NOMO-1 (cell line): ENCODE data around the gene MSH5.
A peak's percentile ranks its signal among the peaks of the same experiment; 100 is the strongest.

Experiments used
- DNase-seq, 2 experiments: peaks; one replicate each; lab custom pipeline; 2025; ENCODE audit not compliant: unreplicated experiment in 2 of 2; lab: John Stamatoyannopoulos, UW

The MSH5 gene

DNA sequence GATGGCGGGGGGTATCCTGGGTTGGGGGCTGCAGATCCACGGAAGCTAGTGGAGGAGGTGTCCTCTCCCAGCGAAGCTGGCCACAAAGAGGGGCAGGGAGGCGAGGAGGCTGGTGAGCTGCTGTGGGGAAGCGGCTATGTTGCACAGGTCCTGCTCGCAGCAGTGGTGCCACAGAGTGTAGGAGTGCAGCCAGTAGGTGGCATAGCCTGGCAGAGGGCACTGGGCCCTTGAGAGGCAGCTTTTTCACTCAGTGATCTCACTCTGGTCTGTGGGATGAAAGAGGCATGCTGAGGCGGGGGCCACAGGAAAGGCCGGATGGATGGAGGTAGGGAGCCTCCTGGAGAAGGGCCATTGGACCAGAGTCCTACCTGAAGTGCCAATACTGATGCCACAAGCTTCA, 27.5 kb upstream of the MSH5 start:
- DNase-seq = no peak

DNA sequence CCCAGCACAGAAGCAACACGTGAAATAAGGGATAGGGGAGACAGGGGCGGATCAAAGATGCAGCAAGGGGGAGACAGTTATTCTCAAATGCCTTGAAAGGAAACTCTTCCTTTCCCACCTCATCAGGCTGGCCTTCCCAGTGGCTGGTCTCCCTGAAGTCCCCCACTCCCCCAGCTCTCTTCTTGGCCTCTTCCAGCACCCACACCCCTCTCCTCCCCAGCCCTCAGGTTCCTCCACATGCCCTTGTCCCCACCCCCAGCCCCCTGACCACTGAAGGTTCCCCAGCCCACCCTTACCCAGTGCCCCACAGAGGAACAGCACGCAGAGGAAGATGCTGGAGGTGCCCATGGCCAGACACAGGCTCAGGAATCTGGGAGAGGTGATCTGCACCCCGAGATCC, 26.3 kb upstream of the MSH5 start:
- DNase-seq = no peak

DNA sequence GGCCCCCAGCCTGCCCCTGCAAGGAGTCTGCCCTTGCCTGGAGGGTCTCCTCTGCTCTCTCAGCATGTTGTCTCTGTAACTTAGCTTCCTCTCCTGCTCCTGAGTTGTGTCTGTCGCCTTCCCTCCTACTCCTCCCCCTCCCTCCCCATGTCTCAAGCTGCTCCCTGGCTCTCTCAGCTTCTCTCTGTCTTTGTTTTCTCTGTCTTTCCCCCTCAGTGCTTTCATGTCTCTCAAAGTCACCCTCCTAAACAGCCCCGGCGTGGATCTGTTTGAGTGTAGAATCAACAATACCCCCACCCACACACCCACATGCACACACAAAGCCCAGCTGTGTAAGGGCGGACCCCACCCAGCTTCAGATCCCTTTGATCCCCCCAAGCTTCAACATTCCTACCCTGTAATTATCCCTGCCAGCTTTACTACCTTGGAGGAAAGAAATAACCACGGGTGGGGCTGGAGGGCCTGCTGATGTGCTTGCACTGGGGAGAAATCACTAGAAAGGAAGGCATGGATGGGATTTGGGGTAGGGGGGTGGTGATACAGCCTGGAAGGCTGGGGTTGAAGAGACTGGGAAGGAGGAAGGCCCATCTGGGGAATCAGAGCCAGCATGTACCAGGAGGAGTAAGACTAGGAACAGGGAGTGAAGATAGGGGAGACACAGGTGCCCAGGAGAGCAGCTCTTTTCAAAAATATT, 25.7 kb upstream of the MSH5 start:
- DNase-seq = no peak

DNA sequence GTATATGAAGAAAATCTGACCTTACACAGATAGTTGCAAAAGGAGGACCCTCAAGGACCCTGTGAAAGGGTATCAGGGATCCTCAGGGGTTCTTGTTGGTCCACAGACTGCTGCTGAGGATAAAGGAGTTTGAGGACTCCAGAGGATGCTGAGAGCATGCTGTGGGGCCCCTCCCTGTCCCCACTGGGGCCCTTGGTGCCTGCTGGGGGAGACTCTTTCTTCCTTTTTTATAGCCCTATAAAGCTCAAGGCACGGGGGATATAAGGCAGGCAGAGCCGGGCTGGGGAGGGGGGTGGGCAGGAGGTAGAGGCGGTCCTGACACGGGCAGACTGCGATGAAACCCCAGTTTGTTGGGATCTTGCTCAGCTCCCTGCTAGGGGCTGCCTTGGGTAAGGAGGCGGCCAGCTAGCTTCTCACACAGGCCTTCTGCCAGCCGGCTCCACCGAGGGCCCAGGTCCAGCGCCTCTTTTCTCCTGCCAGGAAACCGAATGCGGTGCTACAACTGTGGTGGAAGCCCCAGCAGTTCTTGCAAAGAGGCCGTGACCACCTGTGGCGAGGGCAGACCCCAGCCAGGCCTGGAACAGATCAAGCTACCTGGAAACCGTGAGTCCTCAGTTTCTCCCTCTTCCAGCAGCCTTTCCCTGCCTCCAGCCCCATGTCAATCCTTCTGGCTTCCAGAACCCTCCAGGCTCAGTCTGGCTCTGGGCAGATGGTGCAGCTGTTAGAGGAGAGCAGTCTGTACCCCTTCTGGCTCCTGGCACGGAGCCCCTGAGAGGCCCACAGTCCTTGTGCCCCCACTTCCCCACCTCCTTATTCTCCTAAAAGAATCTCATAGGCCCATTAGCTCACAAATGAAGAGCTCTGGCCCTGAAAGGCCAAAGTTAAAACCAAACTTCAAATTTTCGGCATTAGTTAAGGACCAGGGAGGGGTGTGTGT, 24.5 kb upstream of the MSH5 start, which contains the start of gene LY6G6D:
TSS of gene LY6G6D (plus strand) at position 327 of the 937 bp plus-strand sequence. CDS start at position 335, 8 bp downstream.
- no peak for DNase-seq

DNA sequence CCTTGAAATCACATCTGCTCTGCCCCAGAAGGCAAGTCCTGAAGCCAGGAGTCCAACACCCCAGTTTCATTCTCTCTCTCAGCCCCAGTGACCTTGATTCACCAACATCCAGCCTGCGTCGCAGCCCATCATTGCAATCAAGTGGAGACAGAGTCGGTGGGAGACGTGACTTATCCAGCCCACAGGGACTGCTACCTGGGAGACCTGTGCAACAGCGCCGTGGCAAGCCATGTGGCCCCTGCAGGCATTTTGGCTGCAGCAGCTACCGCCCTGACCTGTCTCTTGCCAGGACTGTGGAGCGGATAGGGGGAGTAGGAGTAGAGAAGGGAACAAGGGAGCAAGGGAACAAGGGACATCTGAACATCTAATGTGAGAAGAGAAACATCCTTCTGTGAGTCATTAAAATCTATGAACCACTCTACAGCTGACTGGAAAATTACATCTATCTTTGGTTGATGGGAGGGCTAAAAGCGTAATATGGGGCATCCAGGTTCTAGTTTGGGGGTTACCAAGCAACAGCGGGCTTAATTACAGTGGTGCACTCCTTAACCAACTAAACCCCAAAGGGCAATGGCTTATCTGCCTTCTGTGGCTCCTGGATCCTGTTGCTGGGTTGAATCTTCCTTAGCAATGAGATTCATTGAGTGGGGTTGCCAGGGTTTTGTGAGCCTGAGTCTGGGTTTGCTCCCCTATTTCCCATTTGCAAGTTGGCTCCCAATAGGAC, 22.1 kb upstream of the MSH5 start:
- DNase-seq = no peak

DNA sequence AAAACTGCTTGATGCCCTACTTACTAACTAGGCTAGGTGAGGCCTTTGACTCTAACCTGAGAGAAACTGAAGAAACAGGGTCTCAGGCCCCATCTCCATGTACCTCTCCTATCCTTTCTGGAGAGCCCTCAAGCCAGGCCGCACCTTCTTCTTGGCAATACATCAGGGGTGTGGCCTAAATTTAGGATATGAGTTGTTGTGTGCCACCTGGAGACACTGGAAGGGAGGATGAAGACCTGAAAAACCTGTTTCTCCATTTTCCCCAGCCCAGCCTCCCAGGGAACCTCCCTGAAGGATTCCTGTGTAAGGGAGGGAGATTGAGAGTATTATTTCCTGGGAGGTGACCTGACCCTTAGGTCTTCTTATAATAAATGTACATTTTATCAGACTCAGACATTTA, 21.5 kb upstream of the MSH5 start:
- no peak for DNase-seq

DNA sequence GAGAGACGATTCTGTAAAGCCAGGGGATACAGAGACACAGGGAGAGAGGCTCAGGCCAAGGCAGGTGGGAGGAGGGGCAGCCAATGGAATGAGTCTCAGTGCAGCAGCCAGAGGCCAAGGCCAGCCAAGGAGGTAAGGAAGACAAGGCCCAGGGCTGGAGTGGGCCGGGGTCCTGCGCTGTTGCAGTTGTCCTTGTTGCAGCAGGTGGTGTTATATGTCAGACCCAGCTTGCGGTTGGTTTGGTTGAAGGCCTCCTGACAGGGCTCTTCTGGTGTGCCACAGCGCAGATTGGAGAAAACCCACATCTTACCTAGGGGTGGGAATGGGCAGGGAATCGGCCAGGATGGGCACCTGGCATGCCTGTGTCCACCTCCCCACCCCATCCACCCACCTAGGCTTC, 20.8 kb upstream of the MSH5 start:
- DNase-seq = no peak

DNA sequence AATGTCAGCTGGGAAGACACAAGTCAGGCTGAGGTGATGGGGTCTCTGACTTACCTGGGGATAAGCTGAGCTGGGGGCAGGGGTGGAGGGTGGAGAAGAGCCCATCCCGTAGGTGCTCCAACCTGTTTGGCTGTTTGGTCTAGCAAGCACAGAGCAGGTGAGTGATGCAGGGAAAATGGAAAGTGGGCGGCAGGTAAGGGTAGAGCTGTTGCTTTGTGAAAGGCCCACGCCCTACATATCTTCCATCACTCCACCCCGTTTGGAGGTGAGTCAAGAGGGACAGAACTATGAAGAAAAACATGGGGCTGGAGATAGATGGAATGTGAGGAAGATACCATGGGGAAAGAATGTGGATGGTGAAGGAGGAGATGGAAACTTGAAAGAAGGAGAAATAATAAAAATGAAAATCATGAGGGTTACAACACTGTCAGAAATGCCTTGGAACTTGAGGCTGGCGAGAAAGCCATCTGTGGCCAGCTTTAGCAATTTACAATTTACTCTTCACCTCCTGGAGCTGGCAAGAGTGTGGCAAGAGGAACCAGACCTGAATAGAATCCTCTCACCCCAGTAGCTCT, 19.5 kb upstream of the MSH5 start:
- DNase-seq = no peak

DNA sequence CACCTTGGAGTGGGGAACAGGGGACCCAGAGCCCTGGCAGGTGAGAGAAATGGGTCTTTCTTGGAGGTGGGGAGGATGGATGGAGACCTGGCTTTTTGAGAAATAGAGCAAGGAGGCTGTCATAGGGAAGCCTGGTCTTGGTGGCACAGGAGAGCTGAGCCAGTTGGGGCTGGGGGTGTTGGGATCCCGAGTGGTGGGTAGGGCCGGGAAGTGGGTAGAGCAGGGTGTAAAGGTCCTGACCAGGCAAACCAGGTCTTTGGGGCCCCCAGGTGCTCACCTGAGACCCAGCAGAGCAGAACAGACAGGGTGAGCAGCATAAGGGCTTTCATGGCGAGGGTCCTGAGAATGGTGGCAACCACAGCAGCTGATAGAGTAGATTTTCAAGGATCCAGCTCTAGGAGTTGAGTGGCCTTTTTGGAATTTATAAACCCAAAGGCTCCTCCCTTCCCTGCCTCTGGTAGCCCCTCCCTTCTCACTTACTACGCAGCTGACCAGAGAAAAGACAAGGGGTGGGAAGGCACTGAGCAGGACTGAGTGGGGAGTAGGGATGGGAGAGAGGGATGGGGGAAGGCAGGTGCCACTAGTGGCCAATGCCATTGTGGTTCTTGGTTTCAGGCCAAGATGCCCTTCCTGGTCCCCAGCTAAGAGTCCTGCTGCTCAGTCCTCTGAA, 18.3 kb upstream of the MSH5 start, which contains the start of gene LY6G6C:
TSS of gene LY6G6C (minus strand) at position 396 of the 670 bp plus-strand sequence. CDS start at position 329, 67 bp downstream.
- DNase-seq = no peak

DNA sequence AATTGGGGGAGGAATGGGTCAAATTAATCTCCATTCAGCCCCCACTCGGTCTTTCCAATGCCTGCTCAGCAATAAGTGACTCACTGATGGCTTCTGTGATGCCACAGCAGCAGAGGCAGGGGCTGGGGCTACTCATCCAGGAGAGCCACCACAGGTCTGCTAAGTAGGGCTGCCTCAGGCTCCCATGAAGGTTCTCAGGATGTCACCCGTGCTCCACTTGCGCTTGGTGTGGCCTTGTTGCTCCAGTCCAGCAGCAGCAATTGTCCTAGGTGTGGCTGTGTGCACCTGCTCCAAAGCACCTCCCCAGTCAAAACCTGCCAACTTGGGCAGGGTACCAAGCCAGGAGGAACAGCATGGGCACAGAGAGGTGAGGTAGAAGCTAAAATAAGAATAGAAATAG, 17.6 kb upstream of the MSH5 start:
- DNase-seq = no peak

DNA sequence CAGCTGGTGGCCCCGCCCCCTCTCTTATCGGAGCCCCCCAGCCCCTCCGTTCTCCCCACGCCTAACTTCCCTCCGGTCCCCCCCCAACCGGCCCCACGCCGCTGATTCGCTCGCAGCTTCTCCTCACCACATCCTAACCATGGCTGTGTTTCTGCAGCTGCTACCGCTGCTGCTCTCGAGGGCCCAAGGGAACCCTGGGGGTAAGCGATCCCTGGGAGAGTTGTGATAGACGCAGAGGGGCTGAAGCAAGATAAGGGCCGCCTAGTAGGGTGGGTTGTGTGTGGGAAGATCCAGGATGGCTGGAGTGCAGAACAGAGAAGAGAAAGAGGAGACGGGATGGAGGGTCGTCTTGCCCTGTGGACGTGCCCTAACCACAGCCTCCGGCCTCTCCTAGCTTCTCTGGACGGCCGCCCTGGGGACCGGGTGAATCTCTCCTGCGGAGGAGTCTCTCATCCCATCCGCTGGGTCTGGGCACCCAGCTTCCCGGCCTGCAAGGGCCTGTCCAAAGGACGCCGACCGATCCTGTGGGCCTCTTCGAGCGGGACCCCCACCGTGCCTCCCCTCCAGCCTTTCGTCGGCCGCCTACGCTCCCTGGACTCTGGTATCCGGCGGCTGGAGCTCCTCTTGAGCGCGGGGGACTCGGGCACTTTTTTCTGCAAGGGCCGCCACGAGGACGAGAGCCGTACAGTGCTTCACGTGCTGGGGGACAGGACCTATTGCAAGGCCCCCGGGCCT, 16.4 kb upstream of the MSH5 start, which contains the start of gene MPIG6B:
TSS of gene MPIG6B (plus strand) at position 129 of the 735 bp plus-strand sequence. CDS start at position 140, 11 bp downstream.
- no peak for DNase-seq

DNA sequence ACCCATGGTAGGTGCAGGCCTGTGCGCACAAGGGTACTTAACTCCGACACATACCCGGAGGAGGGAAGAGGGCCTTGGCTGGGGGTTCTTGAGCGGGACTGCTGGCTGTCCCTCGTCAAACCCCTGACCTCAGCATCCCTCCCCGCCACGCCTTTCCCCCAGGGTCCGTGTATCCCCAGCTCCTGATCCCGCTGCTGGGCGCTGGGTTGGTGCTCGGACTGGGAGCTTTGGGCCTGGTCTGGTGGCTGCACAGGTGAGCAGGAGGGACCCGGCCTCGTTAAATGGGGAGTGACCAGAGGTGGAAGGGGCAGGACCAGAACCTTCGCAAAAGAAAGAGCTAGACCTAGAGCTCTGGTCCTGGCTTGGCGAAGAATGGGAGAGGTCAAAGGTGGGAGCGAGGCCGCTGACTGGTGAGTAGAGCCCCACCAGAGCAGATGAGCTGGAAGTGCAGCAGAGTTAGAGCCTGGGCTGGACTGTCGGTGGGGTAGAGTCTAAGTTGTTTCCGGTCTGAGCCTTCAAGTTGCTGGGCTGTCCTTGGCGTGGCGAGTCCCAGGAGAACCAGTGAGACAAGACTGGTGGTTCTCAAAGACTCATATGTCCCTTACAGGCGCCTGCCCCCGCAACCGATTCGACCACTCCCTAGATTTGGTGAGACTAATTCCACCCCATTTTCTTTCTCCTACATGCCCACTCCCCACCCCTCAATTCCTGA, 15.7 kb upstream of the MSH5 start:
- DNase-seq = no peak

DNA sequence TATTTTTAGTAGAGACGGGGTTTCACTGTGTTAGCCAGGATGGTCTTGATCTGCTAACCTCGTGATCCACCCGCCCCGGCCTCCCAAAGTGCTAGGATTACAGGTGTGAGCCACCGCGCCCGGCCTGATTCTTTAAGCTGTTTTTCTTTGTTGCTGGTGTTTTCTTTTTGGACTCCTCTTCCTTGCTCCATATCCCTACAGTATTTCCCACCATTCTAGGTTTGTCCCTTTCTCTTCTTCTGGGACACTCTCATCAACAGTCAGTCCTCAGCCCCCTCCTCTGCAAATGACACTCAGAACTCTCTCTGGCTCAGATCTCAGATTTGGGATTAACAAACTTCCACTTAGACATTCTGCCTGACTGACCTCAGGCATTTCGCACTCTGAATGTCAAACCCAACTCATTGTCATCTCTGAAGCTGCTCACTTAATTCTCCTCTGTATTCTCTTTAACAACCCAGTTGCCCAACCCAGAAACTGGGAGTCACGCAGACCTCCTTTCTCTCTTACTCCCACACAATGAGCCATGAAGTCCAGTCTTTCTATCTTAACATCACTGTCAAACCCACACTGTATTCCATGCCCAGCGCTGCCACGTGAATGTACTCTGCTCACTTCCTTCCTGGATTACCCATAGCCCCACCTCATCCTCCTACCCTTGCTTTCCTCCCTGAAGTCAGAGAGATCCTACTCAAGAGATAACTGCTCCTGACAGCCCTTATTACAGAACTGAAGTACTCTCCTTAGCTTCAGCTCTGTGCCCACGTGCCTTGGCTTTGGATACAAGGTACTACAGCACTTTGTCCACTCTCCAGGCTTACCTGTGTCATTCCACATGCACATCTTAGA, 14.1 kb upstream of the MSH5 start:
- no peak for DNase-seq

DNA sequence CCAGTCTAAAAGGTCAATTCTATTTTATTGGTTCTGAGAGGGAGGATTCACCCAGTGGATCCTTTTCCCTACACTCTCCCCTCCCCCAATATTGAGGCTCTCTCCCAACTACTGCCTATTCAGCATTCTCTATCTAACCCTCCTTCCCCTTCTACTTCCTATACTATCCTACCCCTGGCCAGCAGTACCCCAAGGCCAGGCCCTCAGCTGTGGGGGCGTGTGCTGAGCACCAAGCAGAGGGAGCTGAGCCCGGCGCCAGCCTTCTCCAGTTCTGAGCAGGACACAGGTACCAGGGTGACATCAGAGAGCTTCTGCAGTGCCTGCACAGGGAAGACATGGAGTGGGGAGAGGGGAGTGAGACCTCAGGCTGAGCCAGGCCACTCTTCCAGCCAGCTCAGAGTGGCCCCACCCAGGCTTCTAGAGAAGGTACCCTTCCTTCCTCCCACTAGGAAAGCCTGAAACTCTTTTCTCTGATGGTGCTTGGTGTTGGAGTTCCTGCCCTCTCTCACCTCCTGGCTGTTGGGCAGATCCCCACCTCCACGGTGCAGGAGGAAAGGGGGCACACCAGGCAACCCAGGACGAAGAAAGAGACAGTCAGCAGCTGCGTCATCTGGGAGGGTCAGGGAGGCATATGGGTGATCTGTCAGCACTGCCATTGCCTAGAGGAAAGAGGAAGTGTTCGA, 12.6 kb upstream of the MSH5 start:
- no peak for DNase-seq

DNA sequence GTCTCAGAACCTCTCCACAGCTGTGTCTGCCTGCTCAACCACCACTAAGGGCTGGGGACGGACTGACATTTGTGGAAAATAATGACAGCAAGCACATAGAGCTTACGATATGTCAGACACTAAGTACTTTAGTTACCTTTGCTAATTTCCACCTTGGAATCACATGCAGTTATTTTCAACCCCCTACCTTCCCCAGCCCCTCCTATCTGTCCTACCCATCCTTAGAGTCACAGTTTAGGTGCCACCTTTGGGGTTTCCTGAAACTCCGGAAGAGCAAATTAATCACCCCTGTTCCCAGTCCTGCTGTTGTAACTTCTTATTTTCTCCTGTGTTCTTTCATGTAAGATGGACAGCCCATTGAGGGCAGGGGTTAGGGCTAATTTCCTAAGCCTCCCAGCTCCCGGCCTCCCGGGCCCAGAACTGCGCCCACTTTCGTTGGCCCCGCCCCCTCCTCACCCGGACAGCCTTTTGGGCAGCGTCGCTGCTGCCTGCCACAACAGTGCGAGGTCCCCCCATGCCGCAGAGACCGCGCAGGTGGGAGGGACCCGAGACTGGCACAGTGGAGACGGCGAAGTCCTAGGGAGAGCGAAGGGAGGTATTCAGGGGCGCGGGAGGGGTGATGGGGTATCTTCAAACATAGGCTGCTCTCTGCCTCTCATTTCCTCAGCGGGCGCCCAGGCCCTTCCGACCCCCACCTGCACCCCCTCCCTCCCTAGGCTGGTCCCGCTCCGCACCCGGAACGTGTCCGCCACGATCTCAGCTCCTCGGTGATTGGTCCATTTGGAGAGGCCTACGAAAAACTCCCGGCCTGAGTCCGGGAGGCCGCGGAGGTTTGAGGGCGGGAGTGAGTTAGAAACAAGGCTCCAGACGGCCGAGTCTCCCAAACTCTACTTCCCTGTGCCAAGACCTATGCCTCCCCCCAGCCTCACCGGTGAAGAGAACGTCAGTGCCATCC, 11.8 kb upstream of the MSH5 start:
- peak; percentile 65 to 94 for DNase-seq

DNA sequence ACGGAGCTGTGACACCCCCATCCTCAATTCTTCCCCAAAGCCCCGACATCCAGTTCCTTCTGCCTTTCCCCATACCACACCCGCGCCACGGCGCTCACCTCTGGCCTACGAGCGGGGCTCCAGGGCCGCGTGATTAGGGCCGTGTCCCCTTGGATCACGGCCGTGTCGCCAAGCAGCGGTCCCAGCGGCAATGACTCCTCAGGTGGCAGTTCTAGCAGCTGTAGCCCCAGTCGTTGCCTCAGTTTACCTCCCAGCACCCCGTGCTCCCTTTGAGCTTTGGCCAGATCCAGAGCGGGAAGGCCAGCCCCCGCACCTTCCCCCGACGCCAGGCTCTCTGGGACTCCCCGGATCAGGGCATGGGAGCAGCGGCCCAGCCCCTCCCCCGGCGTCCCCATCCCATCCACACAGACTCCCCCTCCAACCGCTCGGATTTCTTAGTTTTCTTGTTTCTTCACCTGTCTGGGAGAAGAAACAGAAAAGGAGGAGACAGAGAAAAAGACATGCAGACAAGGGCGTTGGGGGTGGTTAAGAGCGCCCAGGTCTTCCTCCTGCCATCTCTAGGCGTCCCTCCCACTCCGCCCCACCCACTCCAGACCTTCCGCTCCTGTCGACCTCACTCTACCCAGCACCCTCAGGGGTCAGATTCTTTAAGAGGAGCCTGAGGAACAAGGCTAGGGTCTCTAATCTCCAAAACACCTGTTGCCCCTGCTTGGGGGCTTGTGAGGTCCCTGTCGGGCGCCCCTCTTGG, 10.9 kb upstream of the MSH5 start, which contains the start of gene DDAH2:
TSS of gene DDAH2 (minus strand) at position 533 of the 748 bp plus-strand sequence. CDS start at position 395, 138 bp downstream.
- DNase-seq = no peak
